ENCODE data around the gene SCN2A.

DNA sequence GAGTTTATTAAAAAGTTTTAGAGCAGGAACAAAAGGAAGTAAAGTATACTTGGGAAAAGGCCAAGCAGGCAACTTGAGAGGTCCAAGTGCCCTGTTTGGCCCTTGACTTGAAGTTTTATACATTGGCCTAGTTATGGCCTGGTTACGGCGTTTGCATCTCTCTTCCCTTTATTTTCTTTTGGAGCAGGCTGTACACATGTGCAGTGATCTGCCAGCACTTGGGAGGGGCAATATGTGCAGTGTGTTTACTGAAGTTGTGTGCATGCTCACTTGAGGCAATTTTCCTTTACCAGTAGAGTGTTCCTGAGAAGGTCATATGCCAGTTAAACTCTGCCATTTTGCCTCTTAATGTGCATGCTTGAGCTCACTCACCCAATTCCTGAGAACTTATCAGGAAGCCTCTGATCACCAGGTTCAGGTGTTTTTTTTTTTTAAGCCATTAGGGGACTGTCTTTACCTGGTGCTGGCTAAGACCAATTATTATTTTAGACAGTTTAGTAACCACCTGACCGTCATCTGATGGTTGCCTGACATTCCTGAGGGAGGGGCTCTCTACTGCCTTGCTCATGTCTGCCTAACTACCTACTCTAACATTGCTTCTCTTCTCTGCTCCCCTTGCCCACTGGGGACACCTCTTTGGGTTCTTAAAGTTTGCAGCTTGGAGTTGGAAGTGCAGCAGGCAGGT lies 48.0 kb downstream of the SCN2A start:
- TF ChIP-seq, protein P1, sequence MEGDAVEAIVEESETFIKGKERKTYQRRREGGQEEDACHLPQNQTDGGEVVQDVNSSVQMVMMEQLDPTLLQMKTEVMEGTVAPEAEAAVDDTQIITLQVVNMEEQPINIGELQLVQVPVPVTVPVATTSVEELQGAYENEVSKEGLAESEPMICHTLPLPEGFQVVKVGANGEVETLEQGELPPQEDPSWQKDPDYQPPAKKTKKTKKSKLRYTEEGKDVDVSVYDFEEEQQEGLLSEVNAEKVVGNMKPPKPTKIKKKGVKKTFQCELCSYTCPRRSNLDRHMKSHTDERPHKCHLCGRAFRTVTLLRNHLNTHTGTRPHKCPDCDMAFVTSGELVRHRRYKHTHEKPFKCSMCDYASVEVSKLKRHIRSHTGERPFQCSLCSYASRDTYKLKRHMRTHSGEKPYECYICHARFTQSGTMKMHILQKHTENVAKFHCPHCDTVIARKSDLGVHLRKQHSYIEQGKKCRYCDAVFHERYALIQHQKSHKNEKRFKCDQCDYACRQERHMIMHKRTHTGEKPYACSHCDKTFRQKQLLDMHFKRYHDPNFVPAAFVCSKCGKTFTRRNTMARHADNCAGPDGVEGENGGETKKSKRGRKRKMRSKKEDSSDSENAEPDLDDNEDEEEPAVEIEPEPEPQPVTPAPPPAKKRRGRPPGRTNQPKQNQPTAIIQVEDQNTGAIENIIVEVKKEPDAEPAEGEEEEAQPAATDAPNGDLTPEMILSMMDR (conservative IDR thresholded peaks at IDR 0.05; ENCODE audit: low read depth, low read length): no peak
- no peak for TF ChIP-seq EZH2phosphoT487 (IDR thresholded peaks at IDR 0.05; ENCODE audit: borderline replicate concordance, low read length)
